ENCODE measurements around the gene TMEM72.

The TMEM72 gene

DNA sequence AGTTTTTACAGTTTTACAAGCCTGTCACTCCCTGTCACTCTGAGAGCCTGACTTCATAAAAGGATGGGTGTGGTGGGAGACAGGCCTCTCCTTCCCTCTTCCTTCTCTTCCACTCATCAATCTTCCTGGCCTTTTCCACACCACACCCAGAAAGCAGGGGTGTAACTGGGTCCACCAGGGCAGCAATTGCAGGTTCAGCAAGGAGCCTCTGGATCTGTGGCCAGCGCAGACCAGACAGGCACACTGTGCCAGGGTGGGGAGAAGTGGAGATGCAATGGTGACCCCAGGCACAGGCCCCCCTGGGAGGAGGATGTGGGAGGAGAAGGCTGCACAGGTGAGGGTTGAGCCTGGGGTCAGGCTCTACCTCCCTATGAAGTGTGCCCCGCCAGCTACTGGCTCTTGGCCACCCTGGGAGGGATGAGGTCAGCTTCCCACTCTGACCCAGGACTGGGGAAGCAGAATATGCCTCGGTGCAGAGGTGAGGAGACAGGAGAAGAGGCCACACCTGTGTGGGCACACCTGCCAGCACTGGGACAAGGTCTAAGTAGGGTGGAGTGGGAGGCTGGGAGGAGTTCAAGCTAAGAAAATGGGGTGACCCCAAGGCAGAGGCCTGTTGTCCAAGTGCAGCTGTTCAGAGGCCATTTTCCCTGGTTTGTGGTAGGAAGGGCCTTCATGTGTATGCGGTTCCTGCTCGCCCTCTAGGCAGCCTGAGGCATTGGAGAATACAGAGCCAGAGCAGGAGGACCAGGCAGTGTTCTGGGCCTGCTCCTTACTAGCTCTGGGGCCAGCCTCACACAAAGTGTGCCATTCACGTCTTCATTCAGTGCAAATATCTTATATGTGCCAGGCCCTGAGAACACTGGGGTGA lies 20.2 kb upstream of the TMEM72 start:
- DNase-seq (ENCODE audit: low spot score): no peak

DNA sequence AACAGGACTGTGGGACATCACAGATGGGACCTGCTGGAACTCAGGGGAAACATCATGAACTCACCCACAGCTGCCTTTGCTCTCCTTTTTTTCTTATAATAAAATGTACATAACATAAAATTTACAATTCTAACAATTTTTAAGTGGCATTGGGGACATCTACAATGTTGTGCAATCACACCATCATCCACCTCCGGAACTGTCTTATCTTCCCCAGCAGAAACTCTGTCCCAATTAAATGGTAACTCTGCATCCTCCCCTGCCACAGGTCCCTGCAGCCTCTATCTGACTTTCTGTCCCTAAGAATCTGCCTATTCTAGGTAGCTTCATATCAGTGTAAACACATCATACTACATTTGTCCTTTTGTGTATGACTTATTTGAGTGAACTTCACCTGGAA lies 19.4 kb upstream of the TMEM72 start:
- no peak for DNase-seq (ENCODE audit: low spot score)

DNA sequence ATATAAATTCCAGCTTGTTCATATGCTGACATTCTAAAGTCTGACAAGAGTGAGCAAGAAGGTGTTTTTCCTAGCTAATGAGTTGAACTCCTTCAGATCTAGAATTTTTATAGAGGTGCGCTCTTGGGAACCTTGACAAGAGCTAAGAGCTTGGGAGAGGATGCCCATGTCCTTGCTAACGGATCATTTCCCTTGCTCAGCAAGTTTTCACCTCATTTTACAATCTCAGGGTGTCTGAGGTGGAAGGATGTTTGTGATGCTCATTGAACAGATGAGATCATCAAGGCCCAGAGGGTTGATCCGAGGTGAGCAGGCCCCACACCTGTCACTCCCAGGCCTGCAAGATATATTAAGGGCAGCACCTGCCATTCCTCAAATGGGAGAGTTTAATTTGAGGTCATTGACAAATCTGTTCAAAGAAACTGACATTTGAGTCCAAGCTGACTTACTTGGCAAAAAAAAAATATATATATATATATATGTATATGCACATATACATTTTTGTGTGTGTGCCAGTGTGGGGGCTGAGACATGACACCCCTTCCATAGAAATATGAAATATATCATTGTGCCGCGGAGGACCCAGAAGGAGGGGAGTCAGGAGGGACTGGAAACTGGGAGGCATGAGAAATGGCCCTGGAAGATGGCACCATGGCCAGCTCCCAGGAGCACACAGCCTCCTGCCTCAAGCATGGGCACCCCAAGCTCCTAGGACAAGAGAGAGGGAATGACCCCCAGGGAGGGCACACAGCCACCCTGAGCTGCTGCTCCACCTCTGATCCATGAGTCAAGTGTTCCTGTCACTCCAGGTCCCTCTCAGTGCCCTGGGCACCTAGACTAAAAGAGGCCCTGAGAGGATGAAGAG lies 17.3 kb upstream of the TMEM72 start:
- no peak for DNase-seq (ENCODE audit: low spot score)

DNA sequence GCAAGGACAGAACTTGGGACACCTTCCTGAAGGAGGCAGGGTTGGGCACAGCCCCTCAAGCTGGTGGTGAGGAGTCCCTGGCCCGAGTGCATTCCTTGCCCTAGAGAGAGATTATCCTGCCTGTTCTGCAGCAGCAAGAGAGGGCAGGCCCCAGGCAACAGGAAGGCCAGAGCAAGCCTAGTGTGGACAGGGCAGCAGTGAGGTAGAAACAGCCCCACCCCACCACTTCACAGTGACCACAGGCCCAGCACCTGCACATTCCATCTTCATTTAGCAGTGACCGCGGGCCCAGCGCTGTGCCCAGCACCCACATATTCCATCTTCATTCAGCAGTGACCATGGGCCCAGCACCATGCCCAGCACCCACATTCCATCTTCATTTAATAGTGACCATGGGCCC lies 16.4 kb upstream of the TMEM72 start:
- DNase-seq (ENCODE audit: low spot score): no peak

DNA sequence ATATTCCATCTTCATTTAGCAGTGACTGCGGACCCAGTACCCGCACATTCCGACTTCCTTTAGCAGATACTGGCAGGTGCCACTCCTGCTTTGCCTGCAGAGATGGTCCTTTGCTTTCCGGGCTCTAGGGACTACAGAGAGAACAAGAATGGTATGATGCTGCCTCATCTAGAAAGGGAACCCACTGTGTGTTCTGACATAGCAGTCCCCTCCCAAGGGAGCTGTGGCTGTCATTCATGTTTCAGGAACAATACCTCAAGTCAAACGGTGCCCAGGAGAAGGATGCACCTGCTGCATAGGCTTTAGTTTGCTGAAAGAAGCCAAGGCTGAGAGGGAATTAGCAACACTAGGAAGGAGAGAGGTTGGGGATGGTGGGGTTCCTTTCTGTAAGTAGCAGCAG lies 15.9 kb upstream of the TMEM72 start:
- DNase-seq (ENCODE audit: low spot score): no peak

DNA sequence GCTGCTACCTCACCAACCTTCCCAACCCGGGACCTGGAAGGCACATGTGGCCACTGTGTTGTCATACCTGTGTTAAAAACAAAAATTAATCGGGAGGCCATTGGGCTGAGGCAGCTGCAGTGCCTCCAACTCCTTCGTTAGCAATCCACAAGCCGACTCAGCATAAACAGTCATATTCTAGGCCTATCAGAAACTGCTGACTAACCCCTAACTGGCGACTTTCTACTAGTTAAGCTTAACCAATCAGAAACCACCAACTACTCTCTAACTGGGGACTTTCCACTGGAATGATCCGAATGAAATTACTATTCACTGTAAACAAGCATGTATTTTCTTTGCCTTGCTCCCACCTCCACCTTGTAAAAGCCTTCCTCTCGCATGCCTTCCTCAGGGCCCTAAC lies 14.1 kb upstream of the TMEM72 start:
- no peak for DNase-seq (ENCODE audit: low spot score)

DNA sequence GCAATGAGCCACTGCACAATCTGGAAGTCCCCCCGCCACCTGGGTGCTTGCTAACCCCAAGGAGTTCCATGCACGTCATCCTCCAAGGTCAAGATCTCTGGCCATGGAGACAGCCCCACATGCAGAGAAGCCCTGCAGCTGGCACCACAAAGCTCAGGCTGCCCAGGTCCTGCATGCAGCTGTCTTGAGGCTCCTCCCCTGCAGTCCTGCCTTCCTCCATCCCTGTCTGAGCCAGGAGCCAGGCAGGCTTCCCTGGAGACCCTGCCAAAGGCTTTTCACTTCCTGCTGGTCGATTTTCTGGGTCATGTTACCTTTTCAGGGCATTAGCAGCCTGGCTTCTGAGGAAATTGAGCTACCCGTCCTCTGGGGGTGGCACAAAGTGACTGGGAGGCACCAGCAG lies 12.5 kb upstream of the TMEM72 start:
- DNase-seq (ENCODE audit: low spot score): no peak

DNA sequence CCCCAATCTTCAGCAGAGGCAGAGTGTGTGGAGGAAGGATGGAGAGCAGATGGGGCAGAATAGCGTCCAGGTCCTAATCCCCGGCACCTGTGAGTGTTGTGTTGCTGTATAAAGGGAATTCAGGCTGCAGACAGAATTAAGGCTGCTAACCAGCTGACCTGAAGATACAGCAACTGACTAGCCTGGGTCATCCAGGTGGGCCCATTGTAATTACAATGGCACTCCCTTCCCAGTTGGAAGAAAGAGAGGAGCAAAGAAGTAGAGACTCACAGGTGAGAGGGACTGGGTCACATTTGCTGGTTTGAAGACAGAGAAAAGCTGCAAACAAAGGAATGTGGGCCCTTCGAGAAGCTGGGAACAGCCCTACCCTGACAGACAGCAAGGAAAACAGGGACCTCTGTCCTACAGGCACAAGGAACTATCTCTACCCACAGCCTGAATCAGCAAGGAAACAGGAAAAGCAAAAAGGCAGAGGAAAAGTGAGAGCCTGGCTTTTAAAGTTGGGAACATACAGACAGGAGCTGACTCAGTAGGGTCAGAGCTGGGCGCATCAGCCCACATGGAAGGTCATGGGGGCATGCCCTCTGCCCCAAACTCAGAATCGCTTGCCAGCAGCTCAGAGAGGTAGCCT lies 11.6 kb upstream of the TMEM72 start:
- no peak for DNase-seq (ENCODE audit: low spot score)

DNA sequence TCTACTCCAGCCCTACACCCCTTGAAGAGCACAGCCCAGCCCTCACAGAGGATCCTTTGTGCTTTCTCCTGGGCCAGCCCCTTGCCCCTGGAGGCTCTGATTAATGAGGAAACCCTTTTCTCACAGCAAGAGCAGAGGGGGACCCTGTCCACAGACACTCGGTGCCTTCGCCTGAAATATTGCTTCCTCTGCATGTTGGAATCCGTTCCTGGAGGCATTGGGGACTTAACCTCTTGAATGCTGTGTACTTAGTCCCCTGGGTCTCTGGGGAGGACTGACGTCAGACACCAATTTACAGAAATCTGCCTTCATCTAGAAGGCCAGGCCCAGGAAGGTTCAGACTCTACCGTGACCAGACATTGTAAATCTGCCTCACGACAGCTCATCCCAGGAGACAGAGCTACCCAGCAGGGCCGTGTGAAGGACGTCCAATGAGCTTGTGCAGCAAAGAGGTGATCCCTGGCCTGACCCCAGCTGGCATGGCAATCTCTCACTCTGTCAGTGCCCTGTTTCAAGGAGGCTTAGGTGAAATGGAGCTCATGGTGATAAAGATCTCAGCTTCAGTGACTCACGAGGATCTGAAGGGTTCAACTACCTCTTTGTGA lies 8.1 kb upstream of the TMEM72 start:
- no peak for DNase-seq (ENCODE audit: low spot score)

DNA sequence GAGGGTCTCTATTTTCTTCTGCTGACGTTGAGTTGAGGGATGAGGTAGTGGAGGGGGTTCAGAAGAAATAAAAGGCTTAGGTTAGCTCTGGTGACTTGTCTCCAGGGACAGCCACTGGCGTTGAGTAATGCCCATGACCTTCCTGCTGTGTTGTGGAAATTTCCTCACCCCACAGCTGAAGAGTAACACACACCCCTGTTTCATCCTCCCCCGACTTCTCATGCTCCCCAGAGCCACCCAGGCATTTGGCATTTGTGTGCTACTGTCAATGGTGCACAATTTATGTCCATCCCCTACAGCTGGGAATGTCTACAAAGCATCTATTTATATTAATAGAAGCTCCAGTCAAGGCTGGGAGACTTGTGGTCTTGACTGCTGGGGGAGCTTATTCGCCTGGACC lies 4.7 kb upstream of the TMEM72 start:
- no peak for DNase-seq (ENCODE audit: low spot score)

DNA sequence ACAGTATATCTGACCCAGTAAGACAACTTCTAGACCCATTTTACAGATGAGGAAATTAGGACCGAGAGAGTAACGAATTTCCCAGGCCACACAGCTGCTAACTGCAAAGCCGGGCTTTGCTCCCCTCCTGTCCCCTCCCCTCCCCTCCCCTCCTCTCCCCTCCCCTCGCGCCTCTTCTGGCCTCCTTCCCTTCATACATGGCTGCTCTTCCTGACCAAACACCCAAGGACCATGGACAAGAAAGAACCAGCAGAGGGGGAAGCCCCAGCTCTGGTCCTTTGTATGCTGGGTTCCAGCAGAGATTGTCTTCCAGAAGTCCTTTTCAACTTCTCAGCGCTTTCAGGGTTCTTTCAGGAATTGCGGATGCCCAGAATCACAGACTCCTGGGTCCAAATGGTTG lies 3.6 kb upstream of the TMEM72 start:
- no peak for DNase-seq (ENCODE audit: low spot score)

DNA sequence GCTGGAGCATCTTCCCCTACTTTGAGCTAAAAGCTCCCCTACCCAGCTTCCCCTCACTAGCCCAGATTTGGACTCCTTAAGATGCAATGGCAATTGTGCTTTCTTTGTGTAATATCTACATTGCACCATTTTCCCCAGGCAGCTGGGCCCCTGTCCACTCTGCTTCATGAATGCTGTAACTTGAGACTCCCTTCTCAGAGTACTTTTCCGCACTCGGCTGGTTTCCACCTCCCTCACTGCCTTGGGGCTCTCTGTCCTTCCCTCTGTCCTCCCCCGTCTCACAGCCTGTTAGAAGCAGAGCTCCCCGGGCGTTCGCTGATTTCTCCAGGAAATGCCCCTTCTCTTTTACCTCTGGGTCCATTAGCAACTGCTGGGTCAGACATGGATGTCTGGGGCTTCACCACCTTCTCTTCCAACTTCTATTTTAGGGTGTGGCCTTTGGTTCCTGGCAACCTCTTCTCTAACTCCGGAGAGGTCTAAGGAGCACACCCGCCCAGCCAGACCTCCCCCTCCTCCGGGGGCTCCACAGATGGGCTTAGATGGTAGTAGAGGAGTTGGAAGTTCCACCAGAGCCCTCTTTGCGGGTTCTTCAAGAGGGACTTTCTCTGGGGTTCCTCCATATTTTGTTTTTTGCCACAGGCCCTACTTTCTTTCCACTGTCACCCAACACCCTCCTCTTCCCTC lies 2.9 kb upstream of the TMEM72 start:
- DNase-seq (ENCODE audit: low spot score): no peak

DNA sequence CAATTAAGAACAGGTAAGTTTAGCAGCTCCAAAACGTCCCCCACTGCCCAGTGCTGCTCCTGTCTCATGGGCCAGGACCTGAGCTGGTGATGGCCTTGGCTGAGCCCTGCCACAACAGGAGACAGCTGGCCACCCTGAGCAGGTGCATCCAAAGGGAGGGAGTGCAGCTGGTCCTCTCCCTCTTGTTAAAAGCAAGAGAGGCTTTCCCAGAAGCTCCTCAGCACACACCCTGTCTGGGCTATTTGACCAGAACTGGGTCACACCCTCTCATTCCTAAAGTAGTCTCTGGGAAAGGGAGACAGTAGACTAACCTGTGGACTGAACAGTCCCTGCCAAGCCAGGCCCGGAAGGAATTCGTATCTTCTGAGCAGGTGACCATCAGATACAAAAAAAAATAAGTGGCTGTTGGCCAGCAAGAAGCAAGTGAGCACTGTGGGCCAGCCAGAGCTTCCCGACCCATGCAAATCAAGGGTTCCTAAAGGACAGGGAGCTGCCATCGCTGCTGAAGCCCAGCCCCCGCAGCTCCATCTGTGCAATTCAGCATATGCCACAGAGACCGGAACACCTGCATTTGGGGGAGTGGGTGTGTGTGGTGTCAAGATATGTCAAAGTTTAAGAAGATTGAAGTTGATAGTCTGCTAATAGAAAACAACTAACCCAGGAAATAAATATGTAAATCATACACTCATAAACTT lies 2.1 kb upstream of the TMEM72 start:
- no peak for DNase-seq (ENCODE audit: low spot score)

DNA sequence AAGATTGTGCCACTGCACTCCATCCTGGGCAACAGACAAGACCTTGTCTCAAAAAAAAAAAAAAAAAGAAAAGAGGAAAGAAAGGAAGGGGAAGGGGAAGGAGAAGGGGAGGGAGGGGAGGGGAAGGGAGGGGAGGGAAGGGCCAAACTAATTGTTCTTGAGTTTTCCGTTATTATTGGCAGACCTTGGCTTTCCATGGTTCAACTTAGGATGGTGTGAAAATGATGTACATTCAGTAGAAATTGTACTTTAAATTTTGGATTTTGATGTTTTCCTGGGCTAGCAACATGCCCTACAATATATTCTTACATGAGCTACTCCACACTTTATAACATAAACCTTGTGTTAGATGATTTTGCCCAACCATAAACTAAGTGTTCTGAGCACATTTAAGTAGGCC lies 1.2 kb upstream of the TMEM72 start:
- no peak for DNase-seq (ENCODE audit: low spot score)

DNA sequence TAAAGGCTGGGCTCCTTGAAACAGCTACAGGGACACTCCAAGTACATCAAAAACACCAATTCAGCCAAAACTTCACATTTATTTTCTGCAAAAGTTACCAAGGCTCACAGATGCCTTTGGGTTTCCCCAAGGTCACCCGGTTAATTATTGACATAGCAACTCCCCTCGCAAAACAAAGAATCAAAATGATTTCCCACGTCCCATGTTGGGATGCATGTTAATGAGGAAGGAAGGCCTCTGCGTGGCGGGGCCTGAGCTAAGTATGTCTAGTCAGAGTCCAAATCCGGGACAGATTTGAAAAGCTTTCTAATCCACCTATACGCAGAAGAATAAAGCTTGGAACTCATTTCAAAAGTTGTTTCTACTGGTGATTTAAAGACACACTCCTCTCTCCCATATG lies 535 bp upstream of the TMEM72 start:
- DNase-seq (ENCODE audit: low spot score): no peak

DNA sequence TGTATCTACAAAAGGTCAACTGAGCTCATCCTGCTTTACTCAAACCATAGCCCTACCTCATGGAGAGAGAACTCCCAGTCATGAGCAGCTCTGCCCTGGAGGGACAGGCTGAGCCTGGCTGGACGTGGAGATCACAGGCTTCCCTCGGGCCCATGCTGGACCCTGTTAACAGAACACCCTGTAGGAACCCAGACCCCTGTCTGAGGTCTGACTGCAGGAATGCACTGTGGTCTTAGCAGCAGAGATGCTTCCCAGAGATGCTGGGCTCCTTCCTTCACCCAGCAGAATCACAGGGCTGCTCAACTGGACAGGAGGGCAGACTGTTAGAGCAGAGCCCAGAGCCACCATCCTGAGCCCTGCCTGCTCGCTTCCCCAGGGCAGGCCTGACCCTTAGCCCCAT lies 814 bp downstream of the TMEM72 start:
- DNase-seq (ENCODE audit: low spot score): no peak

DNA sequence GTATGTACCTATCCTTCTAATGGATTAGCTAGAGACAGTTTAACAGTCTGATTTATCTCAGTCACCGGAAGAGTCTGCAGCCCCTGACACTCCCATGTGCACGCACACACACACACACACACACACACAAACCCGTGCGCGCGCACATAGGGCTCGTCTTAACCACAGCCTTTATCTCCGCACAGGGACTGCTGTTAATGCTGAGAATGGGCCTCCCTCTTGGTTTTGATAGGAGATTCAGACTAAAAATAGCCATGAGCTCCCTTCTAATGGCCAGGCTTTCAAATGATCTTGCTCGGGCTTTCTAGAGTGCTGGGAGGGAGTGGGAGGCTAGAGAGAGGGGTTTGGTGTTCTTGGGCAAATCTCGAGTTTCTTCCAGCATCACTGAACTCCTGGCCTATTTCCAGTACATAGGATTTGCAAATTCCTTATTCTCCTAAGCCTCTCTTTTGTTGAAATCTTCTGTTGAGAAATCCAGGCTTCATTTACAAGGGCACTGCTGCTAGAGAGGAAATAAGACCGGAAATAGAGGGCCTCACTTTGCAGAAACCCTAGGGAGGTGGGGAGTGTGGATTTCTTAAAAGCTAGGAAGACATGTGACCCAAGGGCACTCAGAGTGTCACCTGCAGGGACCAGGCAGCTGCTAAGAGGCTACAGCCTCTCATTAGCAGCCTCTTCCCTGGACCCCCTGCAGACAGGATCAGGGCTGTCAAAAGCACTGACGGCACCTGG lies 2.4 kb downstream of the TMEM72 start:
- DNase-seq (ENCODE audit: low spot score): peak; percentile 11

DNA sequence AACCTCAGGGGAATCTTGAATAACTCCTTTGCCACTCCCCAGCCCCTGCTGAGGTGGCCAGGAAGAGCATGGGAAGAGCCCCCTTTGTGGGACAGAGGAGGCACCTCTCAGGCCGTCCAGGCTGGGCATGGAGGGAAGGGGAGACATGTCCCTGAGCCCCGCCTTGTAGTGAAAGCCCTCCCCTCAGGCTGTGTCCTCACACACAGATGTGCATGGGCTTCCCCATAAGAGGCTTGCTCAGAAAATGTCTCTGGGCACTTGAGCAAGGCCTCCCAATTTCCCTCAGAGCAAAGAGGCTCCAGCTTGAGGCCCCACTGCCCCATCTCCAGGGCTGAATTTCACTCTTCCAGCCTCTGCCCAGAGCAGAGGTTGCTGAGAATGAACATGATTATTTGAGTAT lies 3.8 kb downstream of the TMEM72 start:
- DNase-seq (ENCODE audit: low spot score): no peak

DNA sequence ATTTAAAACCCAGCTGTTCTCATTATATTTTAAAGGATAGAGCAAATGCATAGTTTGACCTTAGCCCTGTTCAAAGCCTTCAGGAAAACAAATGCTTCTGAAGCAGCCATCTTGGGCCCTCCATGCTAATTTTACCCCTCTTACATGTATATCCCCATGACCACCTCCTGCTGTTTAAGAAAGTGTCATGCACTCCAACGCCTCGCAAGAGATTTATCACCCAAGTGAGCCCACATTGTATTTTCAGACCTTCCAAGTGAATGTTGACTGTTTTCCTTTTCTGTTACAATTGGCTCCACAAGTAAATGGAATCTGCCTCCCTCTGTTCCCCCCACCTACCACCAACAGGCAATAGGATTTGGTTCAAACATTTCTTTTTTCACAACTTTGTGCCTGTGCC lies 5.3 kb downstream of the TMEM72 start:
- DNase-seq (ENCODE audit: low spot score): no peak

DNA sequence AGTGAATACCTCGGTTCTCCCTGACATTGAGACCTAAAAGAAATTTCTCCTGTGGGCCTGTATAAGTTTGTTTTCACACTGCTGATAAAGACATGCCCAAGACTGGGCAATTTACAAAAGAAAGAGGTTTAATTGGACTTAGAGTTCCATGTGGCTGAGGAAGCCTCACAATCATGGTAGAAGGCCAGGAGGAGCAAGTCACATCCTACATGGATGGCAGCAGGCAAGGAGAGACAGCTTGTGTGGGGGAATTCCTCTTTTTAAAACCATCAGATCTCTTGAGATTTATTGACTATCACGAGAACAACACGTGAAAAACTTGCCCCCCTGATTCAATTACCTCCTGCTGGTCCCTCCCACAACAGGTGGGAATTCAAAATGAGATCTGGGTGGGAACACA lies 6.7 kb downstream of the TMEM72 start:
- no peak for DNase-seq (ENCODE audit: low spot score)

DNA sequence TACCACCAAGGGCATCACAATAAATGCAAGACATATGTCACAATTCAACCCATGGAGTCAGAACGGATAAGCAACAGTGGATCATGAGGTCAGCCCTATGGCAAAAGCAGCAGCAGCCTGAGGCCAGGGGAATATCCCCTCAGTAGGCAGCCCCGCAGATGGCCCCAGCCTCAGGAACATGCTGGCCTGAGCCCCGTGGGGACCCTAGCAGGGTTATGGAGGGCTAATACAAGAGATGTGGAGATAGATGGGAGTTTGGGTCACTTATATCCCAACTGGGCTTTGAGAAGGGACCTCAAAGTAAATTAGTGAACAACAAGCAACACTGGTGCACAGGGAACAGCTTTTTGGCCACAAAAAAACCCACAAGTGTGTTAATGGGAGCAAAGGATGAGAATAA lies 9.1 kb downstream of the TMEM72 start:
- DNase-seq (ENCODE audit: low spot score): no peak

Data from CD4-positive, alpha-beta T cell treated with Interleukin-6 at 100 ng/mL for 8 hours (primary cell).